Prostate gland (tissue), 2 donors: ENCODE measurements around the gene EPS8. TPM values are rescaled to one million over a fixed set of nuclear protein-coding genes. Genes with fewer than 3 reads are reported as not detected.

Experiments
- DNase-seq: peaks from one replicate; pipeline ENCODE4 v3.0.0-alpha.2; 2019; ENCODE audit warnings: low spot score
- H3K27ac ChIP-seq, 2 donors: fragments of 200-600 bp; sonication (generic); 2 replicates each; pipeline ENCODE4 v1.5.1; 2017 to 2019
- H3K27me3 ChIP-seq: fragments of 200-600 bp; sonication (generic); replicated peaks from 2 replicates; pipeline ENCODE4 v1.5.1; 2019; ENCODE audit not compliant: insufficient read depth
- H3K36me3 ChIP-seq, 2 donors: fragments of 200-600 bp; sonication (generic); 1 replicate in 1 of 2; 2 replicates in 1 of 2; pipeline versions ENCODE4 v1.5.1 to v1.8.1; 2017 to 2019
- H3K4me1 ChIP-seq: fragments of 200-600 bp; sonication (generic); replicated peaks from 2 replicates; pipeline ENCODE4 v1.5.1; 2019
- H3K4me3 ChIP-seq, 2 donors: fragments of 200-600 bp; sonication (generic); 2 replicates each; pipeline ENCODE4 v1.5.1; 2017 to 2019
- H3K9me3 ChIP-seq: fragments of 200-600 bp; sonication (generic); 2 replicates; pipeline ENCODE4 v1.5.1; 2017
- POLR2A ChIP-seq: fragments of 450-650 bp; IDR thresholded peaks from one replicate; pipeline ENCODE4 v1.6.1; 2016; ENCODE audit warnings: antibody characterized with exemption, mild to moderate bottlenecking
- POLR2AphosphoS5 ChIP-seq: sonication (generic); formaldehyde crosslinking; IDR thresholded peaks from one replicate; pipeline ENCODE4 v1.6.1; 2017; ENCODE audit warnings: antibody characterized with exemption
- WGBS: methylation state at CpG from one replicate; pipeline ENCODE4 v1.1.5; 2018; 5-methylcytosine and 5-hydroxymethylcytosine counted together
- intact Hi-C: fragments of 100-400 bp; cut with DNase I; formaldehyde crosslinking; loops from one replicate; pipeline ENCODE4 v1.14.2; 2022
- total RNA-seq, 2 donors: library from RNA; depleted of rRNA; stranded (reverse); fragments of >200 nt; gene quantifications; one replicate each; pipeline ENCODE4 v1.1.0, GENCODE V29; 2016
- TF ChIP-seq, protein P1 (sequence below), 4 experiments: fragments of 200-600 bp in 2 of 4; fragments of 450-650 bp in 2 of 4; sonication (generic) in 2 of 4; IDR thresholded peaks; 1 replicate in 3 of 4; 2 replicates in 1 of 4; pipeline ENCODE4 v1.5.1; 2016 to 2019; ENCODE audit warnings: antibody characterized with exemption in 4 of 4, mild to moderate bottlenecking in 2 of 4, moderate library complexity in 2 of 4

Gene EPS8
- total RNA-seq, 2 donors from 2014 or later = 47.5 to 67.4 TPM

DNA sequence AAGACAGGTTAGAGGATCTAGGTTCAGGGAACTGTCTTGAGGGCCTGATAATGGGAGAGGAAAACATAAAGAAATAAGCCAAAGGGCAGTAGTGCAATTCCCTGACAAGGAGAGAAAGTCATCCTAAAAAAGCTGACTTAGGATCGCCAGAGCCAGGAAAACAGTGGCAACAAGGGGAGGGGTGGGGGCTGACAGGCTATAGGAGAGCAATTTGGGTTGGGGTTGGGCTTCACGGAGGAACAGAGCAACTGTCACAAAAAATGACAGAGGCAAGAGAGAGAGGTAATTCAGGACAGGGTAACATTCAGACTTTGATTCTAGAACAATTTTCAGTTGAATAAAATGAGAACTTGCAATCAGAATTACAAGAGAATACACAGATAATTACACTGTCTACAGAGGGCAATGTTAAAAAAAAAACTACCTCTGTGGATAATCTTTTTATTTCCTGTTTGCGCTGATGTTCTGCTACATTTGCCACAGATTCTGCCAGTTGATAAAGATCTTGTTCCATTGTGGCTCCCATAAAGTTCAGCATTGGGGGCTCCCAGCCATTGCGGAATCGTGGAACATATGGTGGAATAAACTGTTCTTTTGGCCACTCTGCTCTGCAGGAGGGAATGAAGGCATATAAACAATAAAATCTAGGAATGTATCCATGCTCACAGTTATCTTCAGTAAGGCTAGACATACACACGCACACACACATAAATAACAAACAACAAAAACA lies 138.6 kb downstream of the EPS8 start:
- Histone ChIP-seq H3K4me3 (no peak overlapping the region), H3K9me3 (no peaks in the 10 kb centered on the region), H3K27me3 (no peaks in the 10 kb centered on the region), H3K36me3 (no peaks in the 10 kb centered on the region), H3K4me1 (no peaks in the 10 kb centered on the region), H3K27ac (no peak overlapping the region)
- intact Hi-C loops = no loop called here
- 56% methylated on average over 6 of the region's 6 CpGs for WGBS
- TF ChIP-seq POLR2A = no peak
- no peak for TF ChIP-seq POLR2AphosphoS5
- TF ChIP-seq, protein P1, sequence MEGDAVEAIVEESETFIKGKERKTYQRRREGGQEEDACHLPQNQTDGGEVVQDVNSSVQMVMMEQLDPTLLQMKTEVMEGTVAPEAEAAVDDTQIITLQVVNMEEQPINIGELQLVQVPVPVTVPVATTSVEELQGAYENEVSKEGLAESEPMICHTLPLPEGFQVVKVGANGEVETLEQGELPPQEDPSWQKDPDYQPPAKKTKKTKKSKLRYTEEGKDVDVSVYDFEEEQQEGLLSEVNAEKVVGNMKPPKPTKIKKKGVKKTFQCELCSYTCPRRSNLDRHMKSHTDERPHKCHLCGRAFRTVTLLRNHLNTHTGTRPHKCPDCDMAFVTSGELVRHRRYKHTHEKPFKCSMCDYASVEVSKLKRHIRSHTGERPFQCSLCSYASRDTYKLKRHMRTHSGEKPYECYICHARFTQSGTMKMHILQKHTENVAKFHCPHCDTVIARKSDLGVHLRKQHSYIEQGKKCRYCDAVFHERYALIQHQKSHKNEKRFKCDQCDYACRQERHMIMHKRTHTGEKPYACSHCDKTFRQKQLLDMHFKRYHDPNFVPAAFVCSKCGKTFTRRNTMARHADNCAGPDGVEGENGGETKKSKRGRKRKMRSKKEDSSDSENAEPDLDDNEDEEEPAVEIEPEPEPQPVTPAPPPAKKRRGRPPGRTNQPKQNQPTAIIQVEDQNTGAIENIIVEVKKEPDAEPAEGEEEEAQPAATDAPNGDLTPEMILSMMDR (IDR thresholded peaks at IDR 0.05) = no peak
- no peak for DNase-seq

DNA sequence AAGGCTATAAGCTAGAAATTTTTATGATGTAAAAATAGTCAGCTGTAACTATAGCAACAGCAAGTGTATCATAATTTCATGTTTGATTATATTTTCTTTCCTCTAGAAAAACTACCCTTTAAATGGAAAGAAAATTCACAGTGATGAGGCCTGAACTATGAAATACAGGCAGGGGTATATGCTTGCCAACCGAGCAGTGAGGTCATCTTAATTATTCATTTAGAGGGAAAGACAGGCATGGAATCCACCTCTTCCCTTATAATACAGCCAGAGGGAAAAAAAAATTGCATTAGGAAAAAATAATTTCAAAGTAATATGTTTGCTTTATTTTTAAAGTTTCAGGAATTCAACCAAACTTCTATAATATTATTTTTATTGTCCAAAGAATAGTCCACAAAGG lies 139.8 kb downstream of the EPS8 start:
- Histone ChIP-seq H3K36me3 (no peaks in the 10 kb centered on the region), H3K9me3 (no peaks in the 10 kb centered on the region), H3K27me3 (no peaks in the 10 kb centered on the region), H3K4me3 (no peak overlapping the region), H3K27ac (no peak overlapping the region), H3K4me1 (no peaks in the 10 kb centered on the region)
- intact Hi-C loops = no loop called here
- 78% methylated on average over 1 of the region's 1 CpG for WGBS
- DNase-seq = no peak
- TF ChIP-seq, protein P1 (IDR thresholded peaks at IDR 0.05) = no peak
- TF ChIP-seq POLR2AphosphoS5 (no peak), POLR2A (no peak)

DNA sequence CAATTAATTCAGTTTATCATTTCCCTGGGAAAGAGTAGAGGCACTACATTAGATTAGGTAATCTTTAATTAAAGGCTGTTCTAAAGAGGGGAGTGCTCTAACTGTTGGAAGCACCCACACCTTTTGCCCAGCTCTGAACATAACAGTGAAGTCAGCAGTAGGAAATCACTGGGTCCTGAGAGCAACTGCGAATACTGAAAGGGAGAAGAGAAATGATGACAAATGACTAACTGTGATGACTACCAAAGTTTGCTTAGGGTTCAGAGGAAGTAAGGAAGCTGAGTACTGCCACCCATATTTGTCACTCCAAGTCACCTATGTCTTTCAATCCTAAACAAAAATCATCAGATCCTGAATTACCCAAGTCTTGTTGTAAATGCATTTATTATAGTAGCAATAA lies 140.6 kb downstream of the EPS8 start:
- no peak overlapping the region for H3K27ac ChIP-seq

DNA sequence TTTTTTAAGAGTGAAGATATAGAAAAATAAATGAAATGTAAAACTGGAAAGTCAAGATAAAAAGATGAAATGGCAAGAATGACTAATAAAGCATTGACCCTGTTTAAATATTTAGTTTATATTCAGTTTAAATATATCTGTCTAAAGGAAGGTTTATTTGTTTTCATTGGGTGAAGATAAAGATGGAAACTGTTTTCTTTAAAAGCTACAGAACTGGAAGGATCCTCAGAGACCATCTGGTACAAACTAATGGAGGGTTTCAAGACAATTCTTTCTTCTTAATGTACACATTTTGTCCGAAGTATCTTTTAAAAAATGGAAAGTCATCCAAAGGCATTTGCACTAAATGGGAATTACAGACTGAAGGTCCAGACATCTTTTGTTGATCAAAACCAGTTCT lies 142.6 kb downstream of the EPS8 start:
- intact Hi-C loops = no loop called here
- Histone ChIP-seq H3K27ac (no peak overlapping the region), H3K9me3 (no peaks in the 10 kb centered on the region), H3K4me3 (no peak overlapping the region), H3K36me3 (no peaks in the 10 kb centered on the region), H3K27me3 (no peaks in the 10 kb centered on the region), H3K4me1 (no peaks in the 10 kb centered on the region)
- 0% methylated on average over 1 of the region's 1 CpG for WGBS
- no peak for DNase-seq
- no peak for TF ChIP-seq POLR2AphosphoS5
- TF ChIP-seq POLR2A = no peak
- TF ChIP-seq, protein P1 (IDR thresholded peaks at IDR 0.05) = no peak

More for the DNA sequence above, 140.6 kb downstream of the EPS8 start:
- Histone ChIP-seq H3K27me3 (no peaks in the 10 kb centered on the region), H3K4me1 (no peaks in the 10 kb centered on the region), H3K9me3 (no peaks in the 10 kb centered on the region), H3K36me3 (no peaks in the 10 kb centered on the region), H3K4me3 (no peak overlapping the region)
- no peak for TF ChIP-seq POLR2A
- TF ChIP-seq, protein P1 (IDR thresholded peaks at IDR 0.05) = no peak
- TF ChIP-seq POLR2AphosphoS5 = no peak
- DNase-seq = no peak
- intact Hi-C loops = no loop called here
- 85% methylated on average over 1 of the region's 1 CpG for WGBS

DNA sequence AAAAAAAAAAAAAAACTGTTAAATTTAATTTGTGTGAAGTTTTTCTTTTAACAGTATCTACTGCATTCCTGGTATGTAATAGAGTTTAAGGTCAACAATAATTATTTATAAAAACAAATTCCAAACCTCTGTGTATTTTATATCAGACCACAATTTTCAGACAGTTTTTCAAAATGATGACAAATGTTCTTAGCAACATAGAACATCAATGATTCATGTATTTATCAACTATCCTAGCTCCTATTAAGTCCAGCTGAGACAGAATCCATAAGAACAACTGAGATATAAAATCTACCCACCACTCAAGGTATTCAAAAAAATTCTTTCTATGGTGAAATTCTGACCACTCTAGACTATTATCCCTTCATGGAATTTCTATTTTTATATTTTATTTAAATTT lies 144.5 kb downstream of the EPS8 start:
- H3K27ac ChIP-seq = no peak overlapping the region
- H3K36me3 ChIP-seq = no peaks in the 10 kb centered on the region
- H3K4me3 ChIP-seq = no peak overlapping the region
- no peaks in the 10 kb centered on the region for H3K9me3 ChIP-seq
- TF ChIP-seq, protein P1 (IDR thresholded peaks at IDR 0.05) = no peak
- TF ChIP-seq POLR2AphosphoS5 = no peak
- TF ChIP-seq POLR2A = no peak
- no peaks in the 10 kb centered on the region for H3K4me1 ChIP-seq
- DNase-seq = no peak
- intact Hi-C loops = no loop called here
- no peaks in the 10 kb centered on the region for H3K27me3 ChIP-seq
